ENCODE results near the gene USH2A.

Gene USH2A

GRCh38 chr1:215895276-215895675, 528.0 kb downstream of the USH2A start:
- TF ChIP-seq CTCF (conservative IDR thresholded peaks at IDR 0.05; ENCODE audit: low read depth) = no peak
- no peak for DNase-seq (ENCODE audit: low spot score)
- POLR2A ChIA-PET (ENCODE audit: low non-redundant PET) = no interaction called here
- CTCF ChIA-PET = no interaction called here
- no peak overlapping the region for H3K27ac ChIP-seq

DNA sequence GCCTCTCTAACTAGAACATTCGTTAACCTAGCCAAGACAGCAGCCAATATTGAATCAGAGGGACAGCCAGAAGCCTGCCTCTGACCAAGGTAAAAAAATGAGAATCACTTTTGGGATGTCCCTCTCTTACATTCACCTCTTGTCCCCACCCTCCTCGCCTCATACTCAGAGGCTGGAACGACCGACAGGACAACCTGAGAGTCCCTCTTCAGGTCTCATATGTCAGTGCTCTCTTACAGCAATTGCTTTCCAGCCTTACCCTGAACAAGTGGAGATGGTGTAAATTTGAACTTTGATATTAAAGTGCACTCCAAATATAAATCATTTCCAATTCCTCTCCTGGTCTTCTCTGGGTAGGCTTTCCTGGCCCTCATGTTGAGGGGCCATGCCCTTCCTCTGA, 528.6 kb downstream of the USH2A start:
- CTCF ChIA-PET = no interaction called here
- no peak for TF ChIP-seq CTCF (conservative IDR thresholded peaks at IDR 0.05; ENCODE audit: low read depth)
- POLR2A ChIA-PET (ENCODE audit: low non-redundant PET) = no interaction called here
- no peak overlapping the region for H3K27ac ChIP-seq
- no peak for DNase-seq (ENCODE audit: low spot score)

- POLR2A ChIA-PET (ENCODE audit: low non-redundant PET) = no interaction called here
Measured at GRCh38 chr1:215891266-215892057, 531.8 kb downstream of the USH2A start.

GRCh38 chr1:215890438-215890837, 532.8 kb downstream of the USH2A start:
- POLR2A ChIA-PET (ENCODE audit: low non-redundant PET) = no interaction called here
- no peak for TF ChIP-seq CTCF (conservative IDR thresholded peaks at IDR 0.05; ENCODE audit: low read depth)
- no peak overlapping the region for H3K27ac ChIP-seq
- no peak for DNase-seq (ENCODE audit: low spot score)
- CTCF ChIA-PET = interaction anchor here (0.6 kb wide), 1 partner anchor 803 kb away, joined by 4 read pairs; no protein-coding TSS in a partner anchor

More at GRCh38 chr1:215891266-215892057, 531.8 kb downstream of the USH2A start:
- no peak for TF ChIP-seq CTCF (conservative IDR thresholded peaks at IDR 0.05; ENCODE audit: low read depth)
- CTCF ChIA-PET = no interaction called here
- no peak for DNase-seq (ENCODE audit: low spot score)
- H3K27ac ChIP-seq = no peak overlapping the region

GRCh38 chr1:215889871-215890270, 533.4 kb downstream of the USH2A start:
- TF ChIP-seq CTCF (conservative IDR thresholded peaks at IDR 0.05; ENCODE audit: low read depth) = no peak
- CTCF ChIA-PET = no interaction called here
- DNase-seq (ENCODE audit: low spot score) = no peak
- POLR2A ChIA-PET (ENCODE audit: low non-redundant PET) = no interaction called here
- H3K27ac ChIP-seq = no peak overlapping the region

DNA sequence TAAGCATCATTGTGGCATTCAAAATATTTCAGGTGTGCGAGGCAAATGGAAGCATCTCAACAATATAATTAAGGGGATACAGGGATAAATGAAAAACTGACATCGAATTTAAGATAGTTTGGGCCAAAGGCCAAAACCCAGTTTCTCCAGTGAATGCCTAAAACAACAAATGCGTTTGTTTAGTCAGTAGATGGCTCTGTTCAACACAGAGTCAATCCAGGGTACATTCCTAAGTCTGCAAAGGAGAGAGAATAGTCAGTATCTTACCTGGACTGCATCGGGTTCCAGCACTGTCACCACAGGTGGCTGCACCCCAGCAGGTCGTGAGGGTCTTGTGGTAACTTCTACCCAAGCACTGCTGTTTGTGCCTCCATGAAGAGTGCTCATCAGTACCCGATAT, 535.1 kb downstream of the USH2A start:
- no peak overlapping the region for H3K27ac ChIP-seq
- DNase-seq (ENCODE audit: low spot score) = no peak
- CTCF ChIA-PET = no interaction called here
- POLR2A ChIA-PET (ENCODE audit: low non-redundant PET) = no interaction called here
- no peak for TF ChIP-seq CTCF (conservative IDR thresholded peaks at IDR 0.05; ENCODE audit: low read depth)

Measured in RWPE1 (cell line).